ENCODE measurements around the gene PCYT2. TPM values are rescaled to one million over a fixed set of nuclear protein-coding genes. Genes with fewer than 3 reads are reported as not detected.

Gene PCYT2
- total and polyA plus RNA-seq, 8 donors: 12.7 to 57.7 (median 19.6) TPM

- Histone ChIP-seq H3K27ac (peak within 1 kb of the TSS; percentile 93 to 98), H3K4me3 (peak within 1 kb of the TSS; percentile 95 to 97), H3K9me3 (no peaks in the 10 kb centered on the region), H3K36me3 (peaks cover 0 to 45% of the 10 kb centered on the region in 2 donors), H3K4me1 (peaks cover 16 to 85% of the 10 kb centered on the region in 2 donors), H3K27me3 (no peaks in the 10 kb centered on the region)
- intact Hi-C loops (cut with DNase I): no loop called here
- TF ChIP-seq CTCF (IDR thresholded peaks at IDR 0.05): no peak
- DNase-seq (peak in 1 of 4 donors; percentile 95), ATAC-seq (no peak)
Observed at GRCh38 chr17:81859906-81860755, 51.1 kb downstream of the PCYT2 start, which contains the start of gene P4HB. Gene P4HB (minus strand): TSS chr17:81860535. CDS start chr17:81860471, 64 bp downstream.

GRCh38 chr17:81858967-81859905 is 52.0 kb downstream of the PCYT2 start:
- Histone ChIP-seq H3K4me1 (peaks cover 16 to 80% of the 10 kb centered on the region in 2 donors), H3K27ac (peak overlapping the region in 1 of 2 donors; percentile 98), H3K9me3 (no peaks in the 10 kb centered on the region), H3K36me3 (peaks cover 0 to 52% of the 10 kb centered on the region in 2 donors), H3K4me3 (peak overlapping the region; percentile 95 to 97), H3K27me3 (no peaks in the 10 kb centered on the region)
- ATAC-seq (no peak), DNase-seq (no peak)
- TF ChIP-seq CTCF (IDR thresholded peaks at IDR 0.05): no peak
- intact Hi-C loops (cut with DNase I): no loop called here

GRCh38 chr17:81858170-81858966 is 52.8 kb downstream of the PCYT2 start:
- H3K4me1 ChIP-seq: peaks cover 16 to 71% of the 10 kb centered on the region in 2 donors
- TF ChIP-seq CTCF (IDR thresholded peaks at IDR 0.05): no peak
- H3K27me3 ChIP-seq: no peaks in the 10 kb centered on the region
- DNase-seq (no peak), ATAC-seq (no peak)
- peak overlapping the region in 1 of 2 donors; percentile 97 for H3K4me3 ChIP-seq
- peaks cover 0 to 57% of the 10 kb centered on the region in 2 donors for H3K36me3 ChIP-seq
- H3K27ac ChIP-seq: peak overlapping the region in 1 of 2 donors; percentile 1
- H3K9me3 ChIP-seq: no peaks in the 10 kb centered on the region
- intact Hi-C loops (cut with DNase I): no loop called here

- Histone ChIP-seq H3K4me1 (peaks cover 12 to 49% of the 10 kb centered on the region in 2 donors), H3K4me3 (no peak overlapping the region), H3K27ac (no peak overlapping the region), H3K27me3 (no peaks in the 10 kb centered on the region), H3K9me3 (no peaks in the 10 kb centered on the region), H3K36me3 (peaks cover 0 to 89% of the 10 kb centered on the region in 2 donors)
- no peak for TF ChIP-seq CTCF (IDR thresholded peaks at IDR 0.05)
- ATAC-seq: peak; percentile 13
- intact Hi-C loops (cut with DNase I): no loop called here
- no peak for DNase-seq
Observed at GRCh38 chr17:81854974-81855774, 56.0 kb downstream of the PCYT2 start.
